MM.1S (cell line): Measurements from ENCODE around the gene TBC1D14.

Source experiments
- DNase-seq: peaks from one replicate; pipeline ENCODE4 v3.0.0-alpha.2; 2015
- H2AFZ ChIP-seq: fragments of 300-600 bp; sonication (generic); 2 replicates; pipeline ENCODE4 v1.6.0; 2016; ENCODE audit warnings: antibody characterized with exemption, low read length
- H3F3A ChIP-seq: fragments of 300-600 bp; sonication (generic); 2 replicates; pipeline ENCODE4 v1.6.1; 2016; ENCODE audit warnings: mild to moderate bottlenecking, antibody characterized with exemption, low read length, moderate library complexity, mixed read lengths; ENCODE audit not compliant: insufficient read depth
- H3K27ac ChIP-seq: fragments of 300-600 bp; sonication (generic); 2 replicates; pipeline ENCODE4 v1.5.1; 2016; ENCODE audit warnings: mild to moderate bottlenecking, low read length
- H3K27me3 ChIP-seq: fragments of 300-600 bp; sonication (generic); replicated peaks from 2 replicates; pipeline ENCODE4 v1.6.0; 2016; ENCODE audit warnings: low read length; ENCODE audit not compliant: insufficient read depth
- H3K36me3 ChIP-seq: fragments of 300-600 bp; sonication (generic); replicated peaks from 2 replicates; pipeline ENCODE4 v1.6.1; 2016; ENCODE audit warnings: mild to moderate bottlenecking, low read length, mixed read lengths; ENCODE audit not compliant: insufficient read depth
- H3K4me1 ChIP-seq: fragments of 300-600 bp; sonication (generic); 2 replicates; pipeline ENCODE4 v1.6.1; 2016; ENCODE audit warnings: low read length, mixed read lengths
- H3K4me2 ChIP-seq: fragments of 300-600 bp; sonication (generic); 2 replicates; pipeline ENCODE4 v1.6.0; 2016; ENCODE audit warnings: low read depth, low read length
- H3K4me3 ChIP-seq: fragments of 300-600 bp; sonication (generic); 2 replicates; pipeline ENCODE4 v1.5.1; 2016; ENCODE audit warnings: low read length, mixed read lengths
- H3K79me2 ChIP-seq: fragments of 300-600 bp; sonication (generic); 2 replicates; pipeline ENCODE4 v1.6.1; 2016; ENCODE audit warnings: mixed run types, low read length, mixed read lengths
- H3K9ac ChIP-seq: fragments of 300-600 bp; sonication (generic); 2 replicates; pipeline ENCODE4 v1.6.1; 2016; ENCODE audit warnings: low read length, mixed read lengths
- H3K9me2 ChIP-seq: fragments of 300-600 bp; sonication (generic); replicated peaks from 2 replicates; pipeline ENCODE4 v1.6.1; 2016; ENCODE audit warnings: mild to moderate bottlenecking, low read length, mixed read lengths; ENCODE audit not compliant: insufficient read depth
- H3K9me3 ChIP-seq: fragments of 300-600 bp; sonication (generic); replicated peaks from 2 replicates; pipeline ENCODE4 v1.6.1; 2016; ENCODE audit warnings: mild to moderate bottlenecking, low read length, mixed read lengths; ENCODE audit not compliant: insufficient read depth
- H4K20me1 ChIP-seq: fragments of 300-600 bp; sonication (generic); 2 replicates; pipeline ENCODE4 v1.6.1; 2016; ENCODE audit warnings: mild to moderate bottlenecking, low read length, moderate library complexity, mixed read lengths; ENCODE audit not compliant: insufficient read depth
- CTCF ChIP-seq: fragments of 300-600 bp; sonication (generic); IDR thresholded peaks from 2 replicates; pipeline ENCODE4 v1.5.1; 2016; ENCODE audit warnings: antibody characterized with exemption, low read length, mixed read lengths
- EZH2 ChIP-seq: fragments of 300-600 bp; sonication (generic); optimal IDR thresholded peaks from 2 replicates; pipeline ENCODE3; 2017; ENCODE audit warnings: low read depth, mild to moderate bottlenecking, antibody characterized with exemption, low read length, mixed read lengths
- EZH2phosphoT487 ChIP-seq: fragments of 300-600 bp; sonication (generic); IDR thresholded peaks from 2 replicates; pipeline ENCODE4 v1.6.1; 2018; ENCODE audit warnings: antibody characterized with exemption, low read length

The TBC1D14 gene

GRCh38 chr4:6945052-6945409 is 35.4 kb downstream of the TBC1D14 start:
- no peaks in the 10 kb centered on the region for H4K20me1 ChIP-seq
- H3K4me2 ChIP-seq: no peak overlapping the region
- H3K9me2 ChIP-seq: no peaks in the 10 kb centered on the region
- H3K9ac ChIP-seq: no peak overlapping the region
- H3K27me3 ChIP-seq: no peaks in the 10 kb centered on the region
- no peaks in the 10 kb centered on the region for H3K9me3 ChIP-seq
- peaks cover 48% of the 10 kb centered on the region for H3K79me2 ChIP-seq
- no peak overlapping the region for H2AFZ ChIP-seq
- H3F3A ChIP-seq: peaks cover 29% of the 10 kb centered on the region
- no peak overlapping the region for H3K27ac ChIP-seq
- DNase-seq: no peak
- H3K36me3 ChIP-seq: no peaks in the 10 kb centered on the region
- peaks cover 31% of the 10 kb centered on the region for H3K4me1 ChIP-seq
- no peak for TF ChIP-seq EZH2
- no peak for TF ChIP-seq EZH2phosphoT487
- no peak for TF ChIP-seq CTCF
- H3K4me3 ChIP-seq: no peak overlapping the region

- no peak for DNase-seq
- H3F3A ChIP-seq: peaks cover 22% of the 10 kb centered on the region
- H3K9me2 ChIP-seq: no peaks in the 10 kb centered on the region
- H3K79me2 ChIP-seq: peaks cover 40% of the 10 kb centered on the region
- no peaks in the 10 kb centered on the region for H4K20me1 ChIP-seq
- H3K36me3 ChIP-seq: no peaks in the 10 kb centered on the region
- H3K9me3 ChIP-seq: no peaks in the 10 kb centered on the region
- no peak overlapping the region for H3K4me2 ChIP-seq
- peaks cover 18% of the 10 kb centered on the region for H3K4me1 ChIP-seq
- no peak overlapping the region for H2AFZ ChIP-seq
- H3K27me3 ChIP-seq: no peaks in the 10 kb centered on the region
- H3K9ac ChIP-seq: no peak overlapping the region
- H3K4me3 ChIP-seq: no peak overlapping the region
- TF ChIP-seq CTCF (no peak), EZH2phosphoT487 (no peak), EZH2 (no peak)
- H3K27ac ChIP-seq: no peak overlapping the region
Observed at GRCh38 chr4:6946497-6946896, 36.9 kb downstream of the TBC1D14 start.

GRCh38 chr4:6948134-6948460 is 38.5 kb downstream of the TBC1D14 start:
- Histone ChIP-seq H3K79me2 (peaks cover 49% of the 10 kb centered on the region), H3K9ac (no peak overlapping the region), H3K4me3 (no peak overlapping the region), H2AFZ (no peak overlapping the region), H3F3A (peaks cover 6% of the 10 kb centered on the region), H3K27ac (no peak overlapping the region), H3K9me3 (no peaks in the 10 kb centered on the region), H3K4me1 (peaks cover 6% of the 10 kb centered on the region), H3K9me2 (no peaks in the 10 kb centered on the region), H4K20me1 (no peaks in the 10 kb centered on the region), H3K36me3 (no peaks in the 10 kb centered on the region), H3K27me3 (no peaks in the 10 kb centered on the region), H3K4me2 (no peak overlapping the region)
- TF ChIP-seq EZH2phosphoT487: no peak
- TF ChIP-seq EZH2: no peak
- no peak for TF ChIP-seq CTCF
- DNase-seq: no peak

- Histone ChIP-seq H3K9me2 (no peaks in the 10 kb centered on the region), H3K27me3 (no peaks in the 10 kb centered on the region), H3K4me2 (no peak overlapping the region), H3K9ac (no peak overlapping the region), H3K9me3 (no peaks in the 10 kb centered on the region), H3K79me2 (peaks cover 36% of the 10 kb centered on the region), H3K4me1 (no peaks in the 10 kb centered on the region), H4K20me1 (no peaks in the 10 kb centered on the region), H3K36me3 (no peaks in the 10 kb centered on the region), H3K4me3 (no peak overlapping the region), H3K27ac (no peak overlapping the region), H3F3A (no peaks in the 10 kb centered on the region), H2AFZ (no peak overlapping the region)
- no peak for TF ChIP-seq EZH2
- no peak for TF ChIP-seq CTCF
- no peak for TF ChIP-seq EZH2phosphoT487
- DNase-seq: no peak
Observed at GRCh38 chr4:6951880-6952381, 42.3 kb downstream of the TBC1D14 start.
